ENCODE results near the gene OPCML.

The OPCML gene

GRCh38 chr11:133064152-133064877 is 468.0 kb downstream of the OPCML start:
- DNase-seq, result no peak

- no peak for DNase-seq
Observed at GRCh38 chr11:133058501-133058900, 473.8 kb downstream of the OPCML start.

GRCh38 chr11:133053124-133053776 is 479.1 kb downstream of the OPCML start:
- DNase-seq, result no peak

GRCh38 chr11:133052537-133052936 is 479.8 kb downstream of the OPCML start:
- DNase-seq, result no peak

- DNase-seq, result no peak
Observed at GRCh38 chr11:133049244-133050019, 482.9 kb downstream of the OPCML start.

GRCh38 chr11:133048270-133048669 is 484.0 kb downstream of the OPCML start:
- DNase-seq, result no peak

GRCh38 chr11:133047771-133048115 is 484.6 kb downstream of the OPCML start:
- DNase-seq, result no peak

- DNase-seq, result no peak
Observed at GRCh38 chr11:133047036-133047770, 485.1 kb downstream of the OPCML start.

GRCh38 chr11:133046252-133046651 is 486.0 kb downstream of the OPCML start:
- DNase-seq, result no peak

- DNase-seq, result no peak
Observed at GRCh38 chr11:133041928-133042882, 490.1 kb downstream of the OPCML start.

GRCh38 chr11:133041181-133041580 is 491.1 kb downstream of the OPCML start:
- DNase-seq, result no peak

- no peak for DNase-seq
Observed at GRCh38 chr11:133040289-133040900, 491.9 kb downstream of the OPCML start.

- no peak for DNase-seq
Observed at GRCh38 chr11:133038850-133039249, 493.5 kb downstream of the OPCML start.

- no peak for DNase-seq
Observed at GRCh38 chr11:133034929-133035328, 497.4 kb downstream of the OPCML start.

GRCh38 chr11:133029107-133029506 is 503.2 kb downstream of the OPCML start:
- no peak for DNase-seq

- no peak for DNase-seq
Observed at GRCh38 chr11:133026952-133027351, 505.3 kb downstream of the OPCML start.

- DNase-seq, result no peak
Observed at GRCh38 chr11:133024301-133024700, 508.0 kb downstream of the OPCML start.

- no peak for DNase-seq
Observed at GRCh38 chr11:133023232-133023631, 509.1 kb downstream of the OPCML start.

GRCh38 chr11:133021553-133021952 is 510.7 kb downstream of the OPCML start:
- no peak for DNase-seq

GRCh38 chr11:133020372-133020714 is 512.0 kb downstream of the OPCML start:
- no peak for DNase-seq

GRCh38 chr11:133019545-133020371 is 512.5 kb downstream of the OPCML start:
- no peak for DNase-seq

Measured in CD4-positive, alpha-beta T cell treated with Interleukin-4 for 1 hour (primary cell).